Erythroblast (primary cell): ENCODE data around the gene SORL1.

Experiments
- DNase-seq, 2 experiments: peaks; one replicate each; lab custom pipeline; 2025; lab: John Stamatoyannopoulos, UW
- GATA1 ChIP-seq: IDR thresholded peaks from 2 replicates; pipeline ENCODE4 v1.6.1; 2011; ENCODE audit warnings: low read depth, mild to moderate bottlenecking, control low read depth, low read length, moderate library complexity
- POLR2A ChIP-seq: IDR thresholded peaks from 2 replicates; pipeline ENCODE4 v1.6.1; 2011; ENCODE audit warnings: mild to moderate bottlenecking, low read length

Gene SORL1

DNA sequence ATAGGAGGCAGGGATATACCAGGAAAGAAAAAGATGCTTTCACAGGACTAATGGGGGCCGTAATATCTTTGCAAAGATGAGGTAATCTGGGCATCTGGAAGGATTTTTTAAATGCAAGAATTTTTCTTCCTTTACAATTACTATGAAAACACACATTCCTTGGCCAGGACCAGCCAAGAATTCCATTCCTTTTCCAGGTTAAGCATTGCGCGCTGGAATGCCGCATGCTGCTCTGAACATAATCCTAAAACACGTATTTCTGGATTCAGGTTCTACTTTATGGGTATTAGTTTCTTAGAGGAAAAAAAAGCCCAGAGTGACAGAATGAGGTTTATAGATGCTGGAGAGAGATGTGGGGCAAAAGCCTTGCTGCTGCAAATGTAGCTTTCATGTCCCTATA, 100.0 kb downstream of the SORL1 start:
- TF ChIP-seq POLR2A = no peak
- no peak for TF ChIP-seq GATA1
- DNase-seq = no peak

- TF ChIP-seq POLR2A (no peak), GATA1 (no peak)
Measured at GRCh38 chr11:121552644-121553043, 100.5 kb downstream of the SORL1 start.

GRCh38 chr11:121553389-121553788, 101.3 kb downstream of the SORL1 start:
- DNase-seq = no peak
- TF ChIP-seq POLR2A (no peak), GATA1 (no peak)

More at GRCh38 chr11:121552644-121553043, 100.5 kb downstream of the SORL1 start:
- DNase-seq = no peak

DNA sequence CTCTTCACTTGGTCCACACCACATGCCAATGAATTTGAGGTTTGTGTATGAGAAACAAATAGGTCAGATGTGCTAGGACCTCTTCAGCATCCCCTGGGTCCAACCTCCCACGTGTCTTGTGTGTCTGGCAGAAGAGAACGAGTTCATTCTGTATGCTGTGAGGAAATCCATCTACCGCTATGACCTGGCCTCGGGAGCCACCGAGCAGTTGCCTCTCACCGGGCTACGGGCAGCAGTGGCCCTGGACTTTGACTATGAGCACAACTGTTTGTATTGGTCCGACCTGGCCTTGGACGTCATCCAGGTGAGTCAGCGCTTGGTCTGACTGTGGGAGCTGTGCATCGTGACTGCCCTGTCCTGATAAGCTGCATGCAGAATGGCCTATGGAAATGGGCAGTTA, 101.7 kb downstream of the SORL1 start:
- TF ChIP-seq POLR2A (no peak), GATA1 (no peak)
- DNase-seq = no peak

- DNase-seq = no peak
- TF ChIP-seq POLR2A (no peak), GATA1 (no peak)
Measured at GRCh38 chr11:121554552-121554951, 102.4 kb downstream of the SORL1 start.

DNA sequence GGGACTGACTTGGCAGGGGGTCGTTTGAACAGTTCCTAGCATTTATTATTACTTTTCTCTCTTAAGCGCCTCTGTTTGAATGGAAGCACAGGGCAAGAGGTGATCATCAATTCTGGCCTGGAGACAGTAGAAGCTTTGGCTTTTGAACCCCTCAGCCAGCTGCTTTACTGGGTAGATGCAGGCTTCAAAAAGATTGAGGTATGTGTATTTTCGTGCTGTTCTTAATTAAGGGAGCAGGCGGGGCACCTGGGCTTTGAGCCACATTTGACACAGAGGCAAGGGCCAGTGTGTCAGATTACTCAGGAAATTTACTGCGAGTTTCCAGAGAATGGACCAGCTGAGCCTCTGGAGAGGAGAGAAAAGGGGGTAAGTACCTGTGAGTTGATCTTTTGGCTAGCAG, 103.0 kb downstream of the SORL1 start:
- no peak for DNase-seq
- TF ChIP-seq GATA1 (no peak), POLR2A (no peak)

- no peak for TF ChIP-seq GATA1
- no peak for TF ChIP-seq POLR2A
- DNase-seq = no peak
Measured at GRCh38 chr11:121556937-121557336, 104.8 kb downstream of the SORL1 start.

GRCh38 chr11:121557348-121557747, 105.2 kb downstream of the SORL1 start:
- DNase-seq = no peak
- TF ChIP-seq POLR2A = no peak
- TF ChIP-seq GATA1 = no peak

DNA sequence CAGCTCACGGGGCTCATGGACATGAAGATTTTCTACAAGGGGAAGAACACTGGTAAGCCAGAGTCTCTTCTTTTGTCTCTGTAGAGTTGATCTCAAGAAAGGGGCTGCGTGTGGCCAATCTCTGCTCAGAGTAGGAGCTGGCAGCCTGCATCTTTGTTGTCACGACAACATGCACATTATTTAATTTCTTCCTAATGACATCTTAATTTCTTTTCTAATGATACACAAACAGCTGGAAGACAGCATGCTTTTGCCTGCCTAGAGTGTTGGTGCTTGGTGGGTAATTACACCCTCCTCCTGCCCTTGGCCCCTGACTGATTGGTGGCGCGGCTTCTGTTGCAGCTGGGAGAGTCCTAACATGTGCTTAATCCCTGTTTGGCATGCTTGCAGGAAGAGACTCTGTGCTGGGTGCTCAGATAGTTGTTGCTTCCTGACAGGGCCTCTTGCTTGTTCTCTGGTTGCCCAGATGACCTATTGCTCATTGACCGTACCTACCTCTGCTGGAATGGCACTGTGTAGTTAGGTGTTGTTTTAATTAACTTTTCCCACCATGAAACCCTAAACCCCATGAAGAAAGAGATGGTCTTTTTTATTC, 107.6 kb downstream of the SORL1 start:
- TF ChIP-seq POLR2A = no peak
- TF ChIP-seq GATA1 = no peak

DNA sequence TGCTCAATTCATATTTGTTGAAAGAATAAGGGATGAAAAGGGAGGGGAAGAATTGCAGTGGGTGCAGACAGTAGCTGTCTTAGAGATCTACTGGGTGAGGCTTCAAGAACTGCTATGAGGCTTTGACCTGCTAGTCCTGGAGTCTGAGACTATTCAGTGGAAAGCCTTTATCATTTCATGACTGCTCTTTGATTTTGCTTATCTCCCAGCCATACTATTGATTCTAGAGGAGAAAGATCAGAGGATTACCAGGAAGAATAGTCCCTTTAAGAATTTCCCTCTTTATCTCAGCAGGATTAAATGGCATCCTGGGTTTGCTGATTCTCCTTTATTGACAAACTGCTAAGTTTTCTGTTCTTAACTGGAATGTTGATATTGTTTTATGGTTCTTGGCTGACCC, 108.1 kb downstream of the SORL1 start:
- TF ChIP-seq GATA1 (no peak), POLR2A (no peak)
- no peak for DNase-seq

More for the DNA sequence above, 107.6 kb downstream of the SORL1 start:
- DNase-seq = no peak

DNA sequence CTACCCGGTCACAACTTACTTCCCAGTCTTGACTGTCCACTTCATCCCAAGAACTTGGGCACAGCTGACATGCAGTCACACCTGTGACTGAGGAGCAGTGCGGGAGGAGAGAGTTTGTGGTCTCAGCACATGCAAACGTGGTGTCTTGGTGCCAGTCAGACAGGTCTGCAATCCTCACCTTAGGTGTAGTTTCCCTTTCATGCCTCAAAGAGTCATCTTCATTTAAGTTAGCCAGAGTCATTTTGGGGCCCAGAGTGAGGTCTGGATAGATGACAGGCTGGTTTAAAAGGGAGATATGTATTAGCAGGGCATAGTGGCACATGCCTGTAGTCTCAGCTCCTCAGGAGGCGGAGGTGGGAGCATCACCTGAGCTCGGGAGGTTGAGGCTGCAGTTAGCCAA, 109.1 kb downstream of the SORL1 start:
- DNase-seq = no peak
- TF ChIP-seq POLR2A (no peak), GATA1 (no peak)

- no peak for TF ChIP-seq POLR2A
Measured at GRCh38 chr11:121561716-121562115, 109.6 kb downstream of the SORL1 start.

DNA sequence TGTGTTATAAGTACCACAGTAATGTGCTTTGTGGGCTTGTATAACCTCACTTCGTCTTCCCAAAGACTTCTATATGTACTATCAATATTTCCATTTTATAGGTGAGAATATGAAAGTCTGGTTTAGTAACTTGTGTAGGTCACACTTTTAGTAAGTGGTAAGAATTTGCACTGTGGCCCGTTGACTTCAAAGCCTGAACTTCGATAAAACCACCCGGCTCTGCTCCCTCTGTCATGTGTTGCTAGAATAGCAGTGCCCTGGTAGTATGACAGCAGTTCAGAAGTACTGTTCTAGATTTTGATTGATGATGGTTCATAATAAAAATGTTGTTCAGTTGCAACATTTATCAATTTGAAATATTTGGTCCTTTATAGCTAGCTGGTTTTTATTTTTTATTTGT, 110.9 kb downstream of the SORL1 start:
- TF ChIP-seq POLR2A (no peak), GATA1 (no peak)
- DNase-seq = no peak

More at GRCh38 chr11:121561716-121562115, 109.6 kb downstream of the SORL1 start:
- no peak for DNase-seq

DNA sequence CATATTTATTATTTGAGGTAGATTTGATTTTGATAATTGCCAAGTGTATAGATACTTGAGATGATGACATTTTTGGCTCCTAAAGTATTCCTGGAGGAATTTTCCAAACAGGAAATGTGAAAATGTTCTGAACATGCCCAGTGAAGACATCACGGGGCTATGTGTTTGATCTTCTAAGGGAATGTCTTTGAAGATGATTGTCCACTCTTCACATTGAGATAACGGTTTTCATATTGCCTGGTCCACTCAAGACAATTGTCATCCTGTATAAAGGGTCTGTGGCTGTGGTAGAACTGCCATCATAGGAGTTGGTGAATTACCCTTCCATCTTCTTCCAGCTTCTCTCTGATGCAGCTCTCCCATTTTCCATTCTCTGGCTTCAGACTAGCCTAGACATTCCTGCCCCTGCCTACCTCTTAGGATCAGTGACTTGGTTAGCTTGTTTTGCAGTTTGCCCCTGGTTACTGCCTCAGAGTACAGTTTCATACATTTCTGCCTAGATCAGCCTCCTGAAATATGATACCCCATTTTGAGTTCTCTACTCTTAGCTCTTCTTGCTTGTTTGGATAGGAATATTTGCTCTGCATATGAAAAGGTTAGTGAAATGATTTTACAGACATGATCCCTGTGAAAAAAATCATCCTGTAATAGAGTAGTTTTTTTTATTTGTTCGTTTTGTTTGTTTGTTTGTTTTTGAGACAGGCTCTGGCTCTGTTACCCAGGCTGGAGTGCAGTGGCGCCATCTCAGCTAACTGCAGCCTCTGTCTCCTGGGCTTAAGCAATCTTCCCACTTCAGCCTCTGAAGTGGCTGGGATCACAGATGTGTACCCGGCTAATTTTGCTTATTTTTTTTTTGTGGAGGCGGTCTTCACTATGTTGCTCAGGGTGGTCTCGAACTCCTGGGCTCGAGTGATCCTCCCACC, 112.0 kb downstream of the SORL1 start:
- TF ChIP-seq GATA1 = no peak
- no peak for TF ChIP-seq POLR2A
- no peak for DNase-seq
